ENCODE measurements around the gene TPST2.
"Not testable (repeated sequence)": the region's sequence is repeated elsewhere in the genome, so short reads cannot be mapped to it uniquely, and the experiment has no call there.

TPST2 gene

GRCh38 chr22:26617271-26618199, 27.6 kb upstream of the TPST2 start, which contains the start of gene CRYBB1:
CRYBB1 (minus strand) TSS chr22:26618027; CDS start chr22:26616319, 1,708 bp downstream.
- peak; percentile 17 for ATAC-seq (replicated peaks)
- H3K4me3 Mint-ChIP-seq = no peak within 1 kb of the TSS
- peak within 1 kb of the TSS; percentile 36 to 62 for H3K27ac Mint-ChIP-seq

GRCh38 chr22:26616650-26617049, 26.7 kb upstream of the TPST2 start:
- ATAC-seq (replicated peaks) (no peak), DNase-seq (no peak)
- Mint-ChIP-seq H3K27me3 (no peaks in the 10 kb centered on the region), H3K9me3 (no peaks in the 10 kb centered on the region), H3K4me1 (ENCODE audit: low read depth in 2 of 2) (peaks cover 24 to 40% of the 10 kb centered on the region in 2 donors), H3K4me3 (no peak overlapping the region), H3K36me3 (ENCODE audit: insufficient read depth) (no peaks in the 10 kb centered on the region), H3K27ac (peak overlapping the region in 1 of 2 donors; percentile 62)

More at GRCh38 chr22:26617271-26618199, 27.6 kb upstream of the TPST2 start, which contains the start of gene CRYBB1:
- H3K4me1 Mint-ChIP-seq (ENCODE audit: low read depth in 2 of 2) = peaks cover 24 to 36% of the 10 kb centered on the region in 2 donors
- no peak for DNase-seq
- no peaks in the 10 kb centered on the region for H3K9me3 Mint-ChIP-seq
- no peaks in the 10 kb centered on the region for H3K27me3 Mint-ChIP-seq
- H3K36me3 Mint-ChIP-seq (ENCODE audit: insufficient read depth) = no peaks in the 10 kb centered on the region

GRCh38 chr22:26615830-26616435, 26.0 kb upstream of the TPST2 start:
- Mint-ChIP-seq H3K4me3 (no peak overlapping the region), H3K27ac (no peak overlapping the region), H3K36me3 (ENCODE audit: insufficient read depth) (no peaks in the 10 kb centered on the region), H3K27me3 (no peaks in the 10 kb centered on the region), H3K9me3 (no peaks in the 10 kb centered on the region), H3K4me1 (ENCODE audit: low read depth in 2 of 2) (peaks cover 25 to 40% of the 10 kb centered on the region in 2 donors)
- no peak for DNase-seq
- ATAC-seq (replicated peaks) = no peak

- no peaks in the 10 kb centered on the region for H3K9me3 Mint-ChIP-seq
- no peak overlapping the region for H3K4me3 Mint-ChIP-seq
- H3K27ac Mint-ChIP-seq = no peak overlapping the region
- DNase-seq = no peak
- no peaks in the 10 kb centered on the region for H3K27me3 Mint-ChIP-seq
- peak; percentile 28 for ATAC-seq (replicated peaks)
- H3K4me1 Mint-ChIP-seq (ENCODE audit: low read depth in 2 of 2) = peaks cover 33 to 48% of the 10 kb centered on the region in 2 donors
- H3K36me3 Mint-ChIP-seq (ENCODE audit: insufficient read depth) = no peaks in the 10 kb centered on the region
These were observed 25.2 kb upstream of the TPST2 start for GRCh38 chr22:26615149-26615548.

GRCh38 chr22:26614322-26614721, 24.4 kb upstream of the TPST2 start:
- ATAC-seq (replicated peaks) = no peak
- no peaks in the 10 kb centered on the region for H3K9me3 Mint-ChIP-seq
- H3K4me1 Mint-ChIP-seq (ENCODE audit: low read depth in 2 of 2) = peaks cover 38 to 55% of the 10 kb centered on the region in 2 donors
- peak overlapping the region in 1 of 2 donors; percentile 47 for H3K27ac Mint-ChIP-seq
- no peaks in the 10 kb centered on the region for H3K27me3 Mint-ChIP-seq
- no peak overlapping the region for H3K4me3 Mint-ChIP-seq
- no peaks in the 10 kb centered on the region for H3K36me3 Mint-ChIP-seq (ENCODE audit: insufficient read depth)
- DNase-seq = no peak

- H3K36me3 Mint-ChIP-seq (ENCODE audit: insufficient read depth); ATAC-seq (replicated peaks); H3K27me3 Mint-ChIP-seq; H3K9me3 Mint-ChIP-seq; H3K4me3 Mint-ChIP-seq; DNase-seq: not testable (repeated sequence)
- H3K4me1 Mint-ChIP-seq (ENCODE audit: low read depth in 2 of 2) = peaks cover 41 to 57% of the 10 kb centered on the region in 2 donors
- H3K27ac Mint-ChIP-seq = peak overlapping the region in 1 of 2 donors; percentile 47
These were observed 23.8 kb upstream of the TPST2 start for GRCh38 chr22:26613753-26614152.

GRCh38 chr22:26612652-26613051, 22.7 kb upstream of the TPST2 start:
- Mint-ChIP-seq H3K4me3 (no peak overlapping the region), H3K36me3 (ENCODE audit: insufficient read depth) (no peaks in the 10 kb centered on the region), H3K9me3 (no peaks in the 10 kb centered on the region), H3K27me3 (no peaks in the 10 kb centered on the region), H3K4me1 (ENCODE audit: low read depth in 2 of 2) (peaks cover 40 to 57% of the 10 kb centered on the region in 2 donors), H3K27ac (peak overlapping the region in 1 of 2 donors; percentile 61)
- no peak for DNase-seq
- no peak for ATAC-seq (replicated peaks)

GRCh38 chr22:26610996-26611395, 21.1 kb upstream of the TPST2 start:
- Mint-ChIP-seq H3K36me3 (ENCODE audit: insufficient read depth) (no peaks in the 10 kb centered on the region), H3K27ac (peak overlapping the region; percentile 64 to 92), H3K9me3 (no peaks in the 10 kb centered on the region), H3K27me3 (no peaks in the 10 kb centered on the region), H3K4me3 (peak overlapping the region; percentile 73 to 79), H3K4me1 (ENCODE audit: low read depth in 2 of 2) (peaks cover 32 to 45% of the 10 kb centered on the region in 2 donors)
- DNase-seq (no peak), ATAC-seq (replicated peaks) (no peak)

- no peaks in the 10 kb centered on the region for H3K36me3 Mint-ChIP-seq (ENCODE audit: insufficient read depth)
- no peaks in the 10 kb centered on the region for H3K9me3 Mint-ChIP-seq
- DNase-seq = peak in 2 of 3 experiments; percentile 25 to 31
- peak overlapping the region; percentile 64 to 92 for H3K27ac Mint-ChIP-seq
- no peaks in the 10 kb centered on the region for H3K27me3 Mint-ChIP-seq
- peak; percentile 90 for ATAC-seq (replicated peaks)
- H3K4me3 Mint-ChIP-seq = peak overlapping the region; percentile 73 to 79
- H3K4me1 Mint-ChIP-seq (ENCODE audit: low read depth in 2 of 2) = peaks cover 30 to 38% of the 10 kb centered on the region in 2 donors
These were observed 20.4 kb upstream of the TPST2 start for GRCh38 chr22:26610072-26610958.

GRCh38 chr22:26609287-26609686, 19.4 kb upstream of the TPST2 start:
- ATAC-seq (replicated peaks) (no peak), DNase-seq (no peak)
- Mint-ChIP-seq H3K4me3 (peak overlapping the region; percentile 0 to 73), H3K4me1 (ENCODE audit: low read depth in 2 of 2) (peaks cover 30 to 41% of the 10 kb centered on the region in 2 donors), H3K27me3 (no peaks in the 10 kb centered on the region), H3K9me3 (no peaks in the 10 kb centered on the region), H3K36me3 (ENCODE audit: insufficient read depth) (no peaks in the 10 kb centered on the region), H3K27ac (peak overlapping the region in 1 of 2 donors; percentile 64)

GRCh38 chr22:26608129-26608528, 18.2 kb upstream of the TPST2 start:
- no peaks in the 10 kb centered on the region for H3K27me3 Mint-ChIP-seq
- no peaks in the 10 kb centered on the region for H3K9me3 Mint-ChIP-seq
- DNase-seq (no peak), ATAC-seq (replicated peaks) (no peak)
- no peaks in the 10 kb centered on the region for H3K36me3 Mint-ChIP-seq (ENCODE audit: insufficient read depth)
- peaks cover 32 to 45% of the 10 kb centered on the region in 2 donors for H3K4me1 Mint-ChIP-seq (ENCODE audit: low read depth in 2 of 2)
- H3K27ac Mint-ChIP-seq = peak overlapping the region in 1 of 2 donors; percentile 52
- H3K4me3 Mint-ChIP-seq = no peak overlapping the region

GRCh38 chr22:26606611-26607010, 16.7 kb upstream of the TPST2 start:
- H3K4me3 Mint-ChIP-seq = no peak overlapping the region
- no peak for ATAC-seq (replicated peaks)

GRCh38 chr22:26604368-26604767, 14.4 kb upstream of the TPST2 start:
- no peaks in the 10 kb centered on the region for H3K27me3 Mint-ChIP-seq
- DNase-seq = no peak
- H3K4me3 Mint-ChIP-seq = no peak overlapping the region
- no peak overlapping the region for H3K27ac Mint-ChIP-seq
- no peak for ATAC-seq (replicated peaks)
- H3K9me3 Mint-ChIP-seq = no peaks in the 10 kb centered on the region
- H3K36me3 Mint-ChIP-seq (ENCODE audit: insufficient read depth) = no peaks in the 10 kb centered on the region
- peaks cover 15 to 25% of the 10 kb centered on the region in 2 donors for H3K4me1 Mint-ChIP-seq (ENCODE audit: low read depth in 2 of 2)

More at GRCh38 chr22:26606611-26607010, 16.7 kb upstream of the TPST2 start:
- Mint-ChIP-seq H3K36me3 (ENCODE audit: insufficient read depth) (no peaks in the 10 kb centered on the region), H3K9me3 (no peaks in the 10 kb centered on the region), H3K27ac (no peak overlapping the region), H3K4me1 (ENCODE audit: low read depth in 2 of 2) (peaks cover 28 to 35% of the 10 kb centered on the region in 2 donors), H3K27me3 (no peaks in the 10 kb centered on the region)
- DNase-seq = no peak
